Mucosa of stomach (tissue), 1 donor: ENCODE results near the gene CCDC82.
A peak's percentile ranks its signal among the peaks of the same experiment; 100 is the strongest.

Experiments
- H3K27me3 ChIP-seq: one replicate; pipeline ENCODE4 v1.7.0; 2013; ENCODE audit warnings: mild to moderate bottlenecking, low read length; ENCODE audit not compliant: control insufficient read depth, insufficient read depth
- H3K36me3 ChIP-seq: one replicate; pipeline ENCODE4 v1.7.0; 2013; ENCODE audit warnings: low read length; ENCODE audit not compliant: control insufficient read depth, insufficient read depth
- H3K4me1 ChIP-seq: one replicate; pipeline ENCODE4 v1.7.0; 2013; ENCODE audit warnings: mild to moderate bottlenecking, low read length; ENCODE audit not compliant: control insufficient read depth, insufficient read depth
- H3K4me3 ChIP-seq: one replicate; pipeline ENCODE4 v1.7.0; 2013; ENCODE audit warnings: low read length
- H3K9ac ChIP-seq: one replicate; pipeline ENCODE4 v1.7.0; 2013; ENCODE audit warnings: mild to moderate bottlenecking, low read length, moderate library complexity
- H3K9me3 ChIP-seq: one replicate; pipeline ENCODE4 v1.7.0; 2013; ENCODE audit warnings: mild to moderate bottlenecking, low read length, moderate library complexity; ENCODE audit not compliant: control insufficient read depth
- donor health status: Pancreatic carcinoma.

Gene CCDC82

GRCh38 chr11:96391698-96392307, 2.1 kb upstream of the CCDC82 start:
- Histone ChIP-seq H3K9ac (no peak overlapping the region), H3K27me3 (no peaks in the 10 kb centered on the region), H3K4me1 (peaks cover 6% of the 10 kb centered on the region), H3K36me3 (no peaks in the 10 kb centered on the region), H3K9me3 (no peaks in the 10 kb centered on the region), H3K4me3 (no peak overlapping the region)

DNA sequence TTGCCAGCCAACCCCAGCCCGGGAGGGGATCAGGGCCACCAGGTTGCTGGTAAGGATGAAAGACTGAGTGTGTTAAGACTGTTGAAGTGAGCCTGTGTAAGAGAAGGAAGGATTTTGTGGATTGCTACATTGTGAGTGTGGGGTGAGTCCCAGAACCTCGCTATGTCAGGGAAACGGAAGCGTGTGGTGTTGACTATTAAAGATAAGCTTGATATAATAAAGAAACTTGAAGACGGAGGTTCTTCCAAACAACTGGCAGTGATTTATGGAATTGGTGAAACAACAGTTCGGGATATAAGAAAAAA, 728 bp upstream of the CCDC82 start:
- Histone ChIP-seq H3K9ac (peak overlapping the region; percentile 67), H3K4me1 (peaks cover 6% of the 10 kb centered on the region), H3K4me3 (peak overlapping the region; percentile 80), H3K27me3 (no peaks in the 10 kb centered on the region), H3K36me3 (no peaks in the 10 kb centered on the region), H3K9me3 (no peaks in the 10 kb centered on the region)

- Histone ChIP-seq H3K4me3 (peak overlapping the region; percentile 80), H3K9ac (peak overlapping the region; percentile 67), H3K9me3 (no peaks in the 10 kb centered on the region), H3K4me1 (peaks cover 6% of the 10 kb centered on the region), H3K27me3 (no peaks in the 10 kb centered on the region), H3K36me3 (no peaks in the 10 kb centered on the region)
Measured at GRCh38 chr11:96388891-96389719, 607 bp downstream of the CCDC82 start.

- H3K9ac ChIP-seq: no peak overlapping the region
- no peak overlapping the region for H3K4me3 ChIP-seq
- H3K27me3 ChIP-seq: no peaks in the 10 kb centered on the region
- H3K36me3 ChIP-seq: no peaks in the 10 kb centered on the region
- H3K4me1 ChIP-seq: peaks cover 6% of the 10 kb centered on the region
- no peaks in the 10 kb centered on the region for H3K9me3 ChIP-seq
Measured at GRCh38 chr11:96385187-96385586, 4.5 kb downstream of the CCDC82 start.

DNA sequence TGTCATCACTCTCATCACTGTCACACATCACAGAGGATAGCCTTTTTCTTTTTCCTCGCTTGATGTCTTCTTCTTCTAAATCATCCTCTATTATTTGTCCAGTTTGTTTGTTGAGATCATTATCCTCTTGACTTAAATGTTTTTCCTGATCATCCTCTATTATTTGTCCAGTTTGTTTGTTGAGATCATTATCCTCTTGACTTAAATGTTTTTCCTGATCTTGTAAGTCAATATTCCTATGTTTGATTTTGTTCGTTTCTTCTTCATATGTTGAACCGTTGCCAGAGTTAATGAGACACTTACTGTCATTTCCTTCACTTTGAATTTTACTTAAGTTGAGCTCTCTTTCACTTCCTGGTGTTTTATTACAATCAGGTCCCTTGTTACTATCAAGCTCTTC, 5.6 kb downstream of the CCDC82 start:
- no peaks in the 10 kb centered on the region for H3K36me3 ChIP-seq
- H3K27me3 ChIP-seq: no peaks in the 10 kb centered on the region
- H3K4me3 ChIP-seq: no peak overlapping the region
- peaks cover 6% of the 10 kb centered on the region for H3K4me1 ChIP-seq
- H3K9me3 ChIP-seq: no peaks in the 10 kb centered on the region
- H3K9ac ChIP-seq: no peak overlapping the region

DNA sequence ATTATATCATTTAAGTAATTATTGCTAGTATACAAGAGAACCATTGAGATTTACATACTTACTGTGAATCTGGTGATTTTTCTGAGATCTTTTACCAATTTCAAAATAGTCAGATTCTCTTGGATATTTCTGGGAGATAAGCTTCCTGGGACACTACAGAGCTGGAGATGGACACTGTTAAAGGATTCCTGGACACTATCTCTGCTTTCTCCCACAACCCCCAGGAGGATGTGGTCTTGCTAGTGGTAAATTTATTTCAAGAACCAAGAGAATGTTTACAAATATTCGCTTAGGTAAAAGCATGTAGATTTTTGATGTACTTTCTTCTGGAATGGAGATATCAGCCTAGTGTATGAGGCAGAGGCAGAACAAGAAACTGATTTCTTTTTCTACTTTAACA, 12.9 kb downstream of the CCDC82 start:
- no peaks in the 10 kb centered on the region for H3K9me3 ChIP-seq
- no peak overlapping the region for H3K4me3 ChIP-seq
- H3K36me3 ChIP-seq: no peaks in the 10 kb centered on the region
- H3K4me1 ChIP-seq: no peaks in the 10 kb centered on the region
- no peaks in the 10 kb centered on the region for H3K27me3 ChIP-seq
- no peak overlapping the region for H3K9ac ChIP-seq

GRCh38 chr11:96373826-96374225, 15.9 kb downstream of the CCDC82 start:
- H3K27me3 ChIP-seq: no peaks in the 10 kb centered on the region
- H3K9me3 ChIP-seq: no peaks in the 10 kb centered on the region
- no peaks in the 10 kb centered on the region for H3K36me3 ChIP-seq
- no peak overlapping the region for H3K9ac ChIP-seq
- H3K4me3 ChIP-seq: no peak overlapping the region
- H3K4me1 ChIP-seq: no peaks in the 10 kb centered on the region

- Histone ChIP-seq H3K9me3 (no peaks in the 10 kb centered on the region), H3K36me3 (no peaks in the 10 kb centered on the region), H3K27me3 (no peaks in the 10 kb centered on the region), H3K4me3 (no peak overlapping the region), H3K4me1 (no peaks in the 10 kb centered on the region), H3K9ac (no peak overlapping the region)
Measured at GRCh38 chr11:96367342-96367741, 22.4 kb downstream of the CCDC82 start.

DNA sequence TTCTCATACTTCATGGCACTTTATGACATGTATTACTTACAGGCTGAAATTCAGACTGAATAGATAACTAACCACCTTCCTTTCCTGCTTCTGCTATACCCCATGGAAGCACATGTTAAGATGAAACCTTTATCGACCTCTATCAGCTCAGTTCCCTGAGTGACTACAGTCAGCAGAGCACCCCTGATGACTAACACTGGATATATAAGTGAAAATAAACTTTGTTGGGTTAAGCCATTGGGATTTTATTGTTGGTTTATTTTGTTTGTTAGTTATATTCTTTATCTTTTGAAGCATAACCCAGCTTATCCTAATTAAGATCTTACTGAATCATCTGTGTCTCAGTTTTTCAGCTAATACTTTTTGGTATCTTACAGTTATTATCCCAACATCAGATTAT, 23.7 kb downstream of the CCDC82 start:
- H3K9ac ChIP-seq: no peak overlapping the region
- no peaks in the 10 kb centered on the region for H3K4me1 ChIP-seq
- H3K4me3 ChIP-seq: no peak overlapping the region
- H3K9me3 ChIP-seq: no peaks in the 10 kb centered on the region
- no peaks in the 10 kb centered on the region for H3K27me3 ChIP-seq
- no peaks in the 10 kb centered on the region for H3K36me3 ChIP-seq

DNA sequence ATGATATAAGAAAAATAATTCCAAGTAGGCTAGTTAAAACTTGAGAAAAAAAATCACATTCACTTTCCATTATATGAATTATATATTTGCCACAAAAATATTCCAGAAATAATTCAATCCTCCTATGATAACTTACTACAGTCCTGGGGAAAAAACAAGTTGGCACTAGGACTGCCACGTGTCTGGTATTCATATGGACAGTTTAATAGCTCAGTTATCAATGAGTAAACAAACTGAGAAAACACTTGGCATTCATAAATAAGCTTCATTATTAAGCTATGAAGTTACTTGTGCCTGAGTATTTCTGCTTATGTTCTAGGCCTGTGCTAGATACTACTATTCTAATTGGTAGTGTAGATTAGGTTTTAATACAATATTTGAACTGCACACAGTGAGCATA, 24.2 kb downstream of the CCDC82 start:
- Histone ChIP-seq H3K4me3 (no peak overlapping the region), H3K36me3 (no peaks in the 10 kb centered on the region), H3K4me1 (no peaks in the 10 kb centered on the region), H3K27me3 (no peaks in the 10 kb centered on the region), H3K9me3 (no peaks in the 10 kb centered on the region), H3K9ac (no peak overlapping the region)

- H3K9me3 ChIP-seq: no peaks in the 10 kb centered on the region
- no peaks in the 10 kb centered on the region for H3K4me1 ChIP-seq
- H3K4me3 ChIP-seq: no peak overlapping the region
- H3K27me3 ChIP-seq: no peaks in the 10 kb centered on the region
- H3K9ac ChIP-seq: no peak overlapping the region
- no peaks in the 10 kb centered on the region for H3K36me3 ChIP-seq
Measured at GRCh38 chr11:96361778-96362177, 27.9 kb downstream of the CCDC82 start.

DNA sequence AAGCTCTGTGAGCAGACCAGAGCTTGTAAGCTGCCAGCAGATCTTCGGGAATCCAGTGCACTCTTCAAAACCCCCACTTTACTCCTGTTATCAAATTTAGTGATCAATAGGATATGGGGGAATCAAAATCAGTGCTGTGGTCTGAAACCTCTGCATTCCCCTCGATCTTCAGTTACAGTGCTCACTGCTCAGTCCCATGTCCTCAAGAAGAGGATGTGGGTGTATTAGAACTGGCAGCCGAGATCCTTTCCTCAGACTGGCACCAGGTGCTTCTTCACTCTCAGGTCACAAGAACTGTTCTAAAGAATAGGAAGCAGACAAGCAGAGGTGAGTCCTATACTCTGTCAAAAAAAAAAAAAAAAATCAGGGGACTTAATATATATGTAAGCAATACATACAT, 31.4 kb downstream of the CCDC82 start:
- no peaks in the 10 kb centered on the region for H3K4me1 ChIP-seq
- no peak overlapping the region for H3K4me3 ChIP-seq
- no peak overlapping the region for H3K9ac ChIP-seq
- no peaks in the 10 kb centered on the region for H3K9me3 ChIP-seq
- H3K36me3 ChIP-seq: no peaks in the 10 kb centered on the region
- H3K27me3 ChIP-seq: no peaks in the 10 kb centered on the region
